GM12878 (cell line): ENCODE data around the gene NARF. TPM values are rescaled to one million over a fixed set of nuclear protein-coding genes. Genes with fewer than 3 reads are reported as not detected.

Experiments
- ATAC-seq: fragments of 200-7000 bp; cut with Tn5 transposase; 3 replicates; pipeline ENCODE4 v1.9.1; 2020; ENCODE audit warnings: mild to moderate bottlenecking, moderate library complexity
- BruUV-seq: library from RNA; stranded (reverse); fragments of 400-500 nt; replicated peaks from 2 replicates; lab custom pipeline; 2021; lab: Mats Ljungman, UMichigan
- CTCF ChIA-PET: fragments of 300-600 bp; sonication (Branson Sonifier 250); formaldehyde crosslinking; extraction: SDS; loops from one replicate; lab custom pipeline; 2021; ENCODE audit warnings: inconsistent platforms; lab: Yijun Ruan, JAX
- POLR2A ChIA-PET: fragments of 350-600 bp; formaldehyde crosslinking; extraction: SDS; loops from one replicate; lab custom pipeline; 2021; ENCODE audit warnings: inconsistent platforms; lab: Charles Lee
- RAD21 ChIA-PET: fragments of 300-600 bp; sonication (Branson Sonifier 250); formaldehyde crosslinking; loops from one replicate; lab custom pipeline; 2023; ENCODE audit warnings: antibody characterized with exemption; ENCODE audit not compliant: unreplicated experiment; lab: Charles Lee
- SMC1A ChIA-PET: fragments of 300-600 bp; sonication (Branson Sonifier 250); formaldehyde crosslinking; loops from one replicate; lab custom pipeline; 2023; ENCODE audit not compliant: unreplicated experiment, uncharacterized antibody; lab: Charles Lee
- DNase-seq: peaks from one replicate; pipeline ENCODE4 v3.0.0-alpha.2; 2011; ENCODE audit warnings: low read depth, low spot score
- FAIRE-seq: peaks from 3 replicates; lab custom pipeline; 2011; peaks lifted over from hg19 to GRCh38; lab: Jason Lieb, UNC
- H2AFZ ChIP-seq: 2 replicates; pipeline ENCODE4 v1.6.0; 2011; ENCODE audit warnings: low read depth, low read length, control low read depth; ENCODE audit not compliant: control insufficient read depth
- H3K27ac ChIP-seq: 2 replicates; pipeline ENCODE4 v1.5.1; 2011; ENCODE audit warnings: control low read depth; ENCODE audit not compliant: control insufficient read depth, insufficient read depth
- H3K27me3 ChIP-seq, 2 experiments: replicated peaks in 1 of 2; 2 replicates each; pipeline versions ENCODE4 v1.6.0 to v1.6.1; 2011; ENCODE audit warnings: low read length in 1 of 2; ENCODE audit not compliant: control insufficient read depth in 2 of 2, insufficient read depth in 2 of 2
- H3K36me3 ChIP-seq, 2 experiments: 2 replicates each; pipeline ENCODE4 v1.5.1; 2011; ENCODE audit warnings: low read length in 1 of 2; ENCODE audit not compliant: control insufficient read depth in 2 of 2, insufficient read depth in 2 of 2
- H3K4me1 ChIP-seq: 2 replicates; pipeline ENCODE4 v1.6.1; 2011; ENCODE audit warnings: mild to moderate bottlenecking, low read length, moderate library complexity, mixed read lengths; ENCODE audit not compliant: control insufficient read depth, insufficient read depth
- H3K4me2 ChIP-seq: 2 replicates; pipeline ENCODE4 v1.6.0; 2011; ENCODE audit warnings: control low read depth; ENCODE audit not compliant: control insufficient read depth, insufficient read depth
- H3K4me3 ChIP-seq: fragments of 200-600 bp; sonication (generic); 2 replicates; pipeline ENCODE4 v1.5.1; 2016
- H3K79me2 ChIP-seq: 2 replicates; pipeline ENCODE4 v1.6.0; 2011; ENCODE audit warnings: low read length; ENCODE audit not compliant: control insufficient read depth, insufficient read depth
- H3K9ac ChIP-seq: 2 replicates; pipeline ENCODE4 v1.8.0; 2011; ENCODE audit warnings: low read length, control low read depth, mixed read lengths; ENCODE audit not compliant: control insufficient read depth, insufficient read depth
- H3K9me3 ChIP-seq: replicated peaks from 3 replicates; pipeline ENCODE4 v1.5.1; 2011; ENCODE audit warnings: mild to moderate bottlenecking, low read length; ENCODE audit not compliant: control insufficient read depth, insufficient read depth
- H4K20me1 ChIP-seq: 2 replicates; pipeline ENCODE4 v1.6.0; 2011; ENCODE audit not compliant: control insufficient read depth, insufficient read depth
- BRCA1 ChIP-seq: IDR thresholded peaks from 2 replicates; pipeline ENCODE4 v1.6.1; 2011; ENCODE audit warnings: low read depth, low read length, improper control_type of control experiment
- ETV6 ChIP-seq, 2 experiments: fragments of 450-650 bp in 1 of 2; IDR thresholded peaks in 1 of 2; conservative IDR thresholded peaks in 1 of 2; 2 replicates each; pipeline ENCODE4 v1.6.1; 2014; ENCODE audit warnings: antibody characterized with exemption in 1 of 2, borderline replicate concordance in 1 of 2, low read depth in 1 of 2, mild to moderate bottlenecking in 1 of 2, moderate library complexity in 1 of 2
- EZH2 ChIP-seq: IDR thresholded peaks from 2 replicates; pipeline ENCODE4 v1.6.1; 2012; ENCODE audit warnings: low read depth, mild to moderate bottlenecking, control low read depth, inconsistent platforms, low read length, borderline replicate concordance; ENCODE audit not compliant: control insufficient read depth
- FOS ChIP-seq: IDR thresholded peaks from 3 replicates; pipeline ENCODE4 v1.6.1; 2011; ENCODE audit warnings: borderline replicate concordance; ENCODE audit not compliant: insufficient read length; ENCODE audit errors: extremely low read depth
- GATAD2B ChIP-seq: fragments of 450-650 bp; conservative IDR thresholded peaks from 2 replicates; pipeline ENCODE4 v1.6.1; 2017; ENCODE audit warnings: low read depth, mild to moderate bottlenecking, moderate library complexity
- HCFC1 ChIP-seq: fragments of 150-350 bp; IDR thresholded peaks from 2 replicates; pipeline ENCODE4 v1.6.1; 2014; ENCODE audit warnings: low read length
- HDGF ChIP-seq: fragments of 450-650 bp; IDR thresholded peaks from 2 replicates; pipeline ENCODE4 v1.6.1; 2016; ENCODE audit warnings: antibody characterized with exemption
- NFXL1 ChIP-seq: fragments of 450-650 bp; IDR thresholded peaks from 2 replicates; pipeline ENCODE4 v1.6.1; 2017; ENCODE audit warnings: antibody characterized with exemption, mild to moderate bottlenecking, borderline replicate concordance
- NFYB ChIP-seq: IDR thresholded peaks from 2 replicates; pipeline ENCODE4 v1.6.1; 2011; ENCODE audit warnings: low read depth, mild to moderate bottlenecking, low read length, improper control_type of control experiment, moderate library complexity; ENCODE audit not compliant: insufficient read depth
- NR2C1 ChIP-seq: fragments of 450-650 bp; IDR thresholded peaks from 2 replicates; pipeline ENCODE4 v1.6.1; 2017; ENCODE audit warnings: antibody characterized with exemption, mild to moderate bottlenecking, moderate library complexity
- PAX5 ChIP-seq: IDR thresholded peaks from 2 replicates; pipeline ENCODE4 v1.6.1; 2011; ENCODE audit warnings: low read depth, low read length, borderline replicate concordance
- RELA ChIP-seq: fragments of 450-650 bp; IDR thresholded peaks from 2 replicates; pipeline ENCODE4 v1.8.0; 2014; ENCODE audit warnings: borderline replicate concordance; ENCODE audit not compliant: partially characterized antibody
- STAT3 ChIP-seq: IDR thresholded peaks from 2 replicates; pipeline ENCODE4 v1.6.1; 2011; ENCODE audit warnings: low read depth, low read length, improper control_type of control experiment
- TBL1XR1 ChIP-seq: IDR thresholded peaks from 2 replicates; pipeline ENCODE4 v1.6.1; 2012; ENCODE audit warnings: low read depth, low read length, improper control_type of control experiment
- WGBS: methylation state at CpG from one replicate; pipeline ENCODE4 v1.1.6; 2016; ENCODE audit warnings: low lambda C conversion rate; ENCODE audit not compliant: insufficient replicate concordance, insufficient coverage; ENCODE audit errors: missing lambda C conversion rate; 5-methylcytosine and 5-hydroxymethylcytosine counted together
- in situ Hi-C: fragments of 300-500 bp; cut with MboI; formaldehyde crosslinking; loops from 9 replicates; pipeline ENCODE4 v1.14.3; 2018; ENCODE audit warnings: mixed read lengths
- intact Hi-C: fragments of 100-400 bp; cut with micrococcal nuclease; formaldehyde crosslinking; loops from one replicate; pipeline ENCODE4 v1.14.2; 2022; ENCODE audit not compliant: unreplicated experiment
- polyA plus RNA-seq, 11 experiments: library from polyadenylated mRNA; depleted of rRNA in 4 of 11; unstranded in 6 of 11; stranded (reverse) in 5 of 11; fragments of >200 nt; fragmentation: Nextera tagmentation in 4 of 11; fragmentation: Illumina TruSeq in 1 of 11; extraction: Ambion mirVana in 4 of 11; extraction: Trizol in 1 of 11; gene quantifications; 1 replicate in 1 of 11; 2 replicates in 10 of 11; pipeline versions ENCODE4 v1.2.1 to v1.2.3, GENCODE V29; 2011 to 2016; ENCODE audit warnings: inconsistent platforms in 2 of 11, missing spikeins in 2 of 11, low read depth in 1 of 11
- total RNA-seq, 4 experiments: library from RNA; depleted of rRNA in 3 of 4; stranded (reverse); fragments of >200 nt in 3 of 4; fragmentation: Illumina TruSeq in 1 of 4; extraction: Trizol in 1 of 4; gene quantifications; 2 replicates each; pipeline versions ENCODE4 v1.2.1 to v1.2.3, GENCODE V29; 2013 to 2021
- TF ChIP-seq, protein P1 (sequence below): fragments of 450-650 bp; IDR thresholded peaks from 2 replicates; pipeline ENCODE4 v1.6.1; 2016; ENCODE audit warnings: mild to moderate bottlenecking

The NARF gene
- total and polyA plus RNA-seq, 10 of the 15 experiments (the other 5 are each of a cell fraction or from before 2014, with no cell fraction given): 16.7 to 126 (median 47.5) TPM

DNA sequence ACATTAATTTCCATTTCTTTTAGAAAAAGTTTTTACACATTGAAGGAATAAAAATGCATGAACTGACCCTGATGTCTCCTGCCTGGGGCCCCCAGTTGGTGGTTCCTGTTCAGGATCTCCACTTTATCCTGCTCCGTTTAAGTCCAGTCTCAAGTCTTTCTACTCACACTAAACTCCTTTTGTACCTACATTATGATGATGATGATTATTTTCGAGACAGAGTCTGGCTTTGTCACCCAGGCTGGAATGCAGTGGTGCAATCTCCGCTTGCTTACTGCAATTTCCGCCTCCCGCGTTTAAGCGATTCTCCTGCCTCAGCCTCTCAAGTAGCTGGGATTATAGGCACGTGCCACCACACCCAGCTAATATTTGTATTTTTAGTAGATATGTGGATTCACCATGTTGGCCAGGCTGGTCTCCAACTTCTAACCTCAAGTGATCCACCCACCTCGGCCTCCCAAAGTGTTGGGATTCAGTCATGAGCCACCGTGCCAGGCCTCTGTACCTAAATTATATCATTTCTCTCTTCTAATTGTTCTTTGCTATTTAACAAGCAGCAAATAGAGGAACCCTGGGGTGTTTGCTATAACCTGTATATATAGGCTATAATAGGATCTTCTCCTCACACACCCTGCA, 58.8 kb downstream of the NARF start (continued):
- TF ChIP-seq EZH2 (no peak), ETV6 (conservative IDR thresholded peaks at IDR 0.05 in 1 of 2, IDR thresholded peaks at IDR 0.05 in 1 of 2; ENCODE audit: borderline replicate concordance in 1 of 2, low read depth in 1 of 2) (no peak), STAT3 (no peak)

DNA sequence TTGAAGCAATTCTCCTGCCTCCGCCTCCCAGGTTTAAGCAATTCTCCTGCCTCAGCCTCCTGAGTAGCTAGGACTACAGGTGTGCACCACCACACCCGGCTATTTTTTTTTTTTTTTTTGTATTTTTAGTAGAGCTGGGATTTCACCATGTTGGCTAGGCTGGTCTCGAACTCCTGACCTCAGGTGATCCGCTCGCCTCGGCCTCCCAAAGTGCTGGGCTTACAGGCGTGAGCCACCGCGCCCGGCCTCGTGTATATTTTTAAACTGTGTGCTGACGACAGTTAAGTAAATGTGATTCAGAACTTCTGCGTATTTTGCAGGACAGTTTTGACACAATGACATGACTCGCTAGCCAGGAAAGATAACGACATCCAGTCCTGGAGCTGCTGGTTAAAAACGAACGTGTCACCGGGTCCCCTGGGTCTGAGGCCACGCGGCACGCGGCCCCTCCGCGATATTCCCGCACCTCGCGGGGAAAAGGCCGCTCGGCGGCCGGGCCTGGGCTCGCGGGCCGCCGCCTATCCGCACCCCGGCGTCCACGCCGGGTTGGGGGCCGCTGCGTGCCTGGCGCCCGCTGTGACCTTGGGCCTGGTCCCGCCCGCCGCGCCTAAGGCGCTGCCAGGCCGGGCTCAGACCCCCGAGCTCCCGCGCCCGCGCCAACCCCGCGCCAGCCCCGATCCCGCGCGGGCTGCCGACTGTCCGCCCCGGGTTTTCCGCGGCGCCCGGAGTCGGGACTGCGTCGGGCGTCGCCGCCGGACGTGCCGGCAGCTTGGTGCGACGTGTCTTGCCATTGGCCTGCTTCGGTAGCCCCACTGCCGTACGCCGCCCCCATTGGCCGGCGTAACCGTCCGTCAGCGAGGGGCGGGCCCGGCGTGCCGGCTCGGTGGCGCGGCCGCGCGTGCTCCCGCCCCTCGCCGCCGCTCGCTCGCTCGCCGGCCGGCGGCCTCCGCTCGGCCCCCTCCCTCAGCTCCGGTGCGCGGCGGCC, 60.6 kb downstream of the NARF start, which contains the start of gene FOXK2:
TSS of gene FOXK2 (plus strand) at position 907 of the 985 bp plus-strand sequence. CDS start 157 bp downstream, outside the sequence.
- CTCF ChIA-PET: interaction anchor here (1.3 to 1.5 kb wide), 2 partner anchors 12 to 25 kb away, joined by 3 to 6 read pairs; no protein-coding TSS in a partner anchor
- intact Hi-C loops: loop anchor here (1.0 kb wide), 1 partner anchor 25 kb away; no protein-coding TSS in a partner anchor
- Histone ChIP-seq H2AFZ (peak within 1 kb of the TSS; percentile 89), H3K4me1 (peaks cover 5% of the 10 kb centered on the region), H4K20me1 (no peaks in the 10 kb centered on the region; the same call in 1 of the 2 replicates), H3K27ac (peak within 1 kb of the TSS; percentile 90), H3K4me2 (peak within 1 kb of the TSS; percentile 86), H3K27me3 (no peaks in the 10 kb centered on the region), H3K4me3 (peak within 1 kb of the TSS; percentile 71), H3K79me2 (peaks cover 39% of the 10 kb centered on the region), H3K9ac (peak within 1 kb of the TSS; percentile 80), H3K9me3 (no peaks in the 10 kb centered on the region), H3K36me3 (peaks cover 0 to 6% of the 10 kb centered on the region in 2 experiments; a peak in 1 of 4 replicates)
- peak; percentile 98 for ATAC-seq
- in situ Hi-C loops: no loop called here
- 2% methylated on average over 80 of the region's 114 CpGs for WGBS
- POLR2A ChIA-PET: interaction anchor here (0.7 to 2.1 kb wide), 13 partner anchors 9 to 85 kb away, joined by 3 to 19 read pairs (median 5); no protein-coding TSS in a partner anchor
- no peak for FAIRE-seq
- no TSS peak for BruUV-seq
- RAD21 ChIA-PET: interaction anchor here (1.1 to 1.8 kb wide), 4 partner anchors 12 to 32 kb away, joined by 4 to 9 read pairs (median 4); no protein-coding TSS in a partner anchor
- DNase-seq: peak; percentile 75
- SMC1A ChIA-PET: interaction anchor here (0.7 to 1.4 kb wide), 3 partner anchors 11 to 99 kb away, joined by 3 read pairs; no protein-coding TSS in a partner anchor
- TF ChIP-seq NR2C1 (peak; percentile 51), TBL1XR1 (no peak), RELA (peak; percentile 67), BRCA1 (peak; percentile 61; the same call in 1 of the 2 replicates), HDGF (no peak), PAX5 (no peak), NFYB (peak; percentile 84), GATAD2B (peak; percentile 100), HCFC1 (peak; percentile 47; the same call in 1 of the 2 replicates), NFXL1 (0 out of 2 replicates have a peak, but pooled peaks have one; percentile 70), FOS (peak; percentile 69)
- TF ChIP-seq, protein P1, sequence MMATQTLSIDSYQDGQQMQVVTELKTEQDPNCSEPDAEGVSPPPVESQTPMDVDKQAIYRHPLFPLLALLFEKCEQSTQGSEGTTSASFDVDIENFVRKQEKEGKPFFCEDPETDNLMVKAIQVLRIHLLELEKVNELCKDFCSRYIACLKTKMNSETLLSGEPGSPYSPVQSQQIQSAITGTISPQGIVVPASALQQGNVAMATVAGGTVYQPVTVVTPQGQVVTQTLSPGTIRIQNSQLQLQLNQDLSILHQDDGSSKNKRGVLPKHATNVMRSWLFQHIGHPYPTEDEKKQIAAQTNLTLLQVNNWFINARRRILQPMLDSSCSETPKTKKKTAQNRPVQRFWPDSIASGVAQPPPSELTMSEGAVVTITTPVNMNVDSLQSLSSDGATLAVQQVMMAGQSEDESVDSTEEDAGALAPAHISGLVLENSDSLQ: peak; percentile 96
